Kasumi-1 (cell line): Measurements from ENCODE around the gene RAB22A.
"Not testable (repeated sequence)": the region's sequence is repeated elsewhere in the genome, so short reads cannot be mapped to it uniquely, and the experiment has no call there.

Source experiments
- DNase-seq, 2 experiments: peaks; one replicate each; lab custom pipeline; 2025; lab: John Stamatoyannopoulos, UW

Gene RAB22A

GRCh38 chr20:58414216-58414615, 104.7 kb downstream of the RAB22A start:
- not testable (repeated sequence) for DNase-seq

GRCh38 chr20:58414786-58415185, 105.3 kb downstream of the RAB22A start:
- not testable (repeated sequence) for DNase-seq

- no peak for DNase-seq
Measured at GRCh38 chr20:58416057-58416456, 106.5 kb downstream of the RAB22A start.

GRCh38 chr20:58416835-58417234, 107.3 kb downstream of the RAB22A start:
- DNase-seq = no peak
